HepG2 (cell line): ENCODE data around the gene RHOV. TPM values are rescaled to one million over a fixed set of nuclear protein-coding genes. Genes with fewer than 3 reads are reported as not detected.

Source experiments
- MED8 ChIP-seq: sonication (generic); formaldehyde crosslinking; IDR thresholded peaks from 2 replicates; pipeline ENCODE4 v1.8.1; 2023; ENCODE audit warnings: mild to moderate bottlenecking, missing genetic modification reagents; ENCODE audit not compliant: insufficient replicate concordance
- THAP11 ChIP-seq: IDR thresholded peaks from 2 replicates; pipeline ENCODE4 v1.6.1; 2016; ENCODE audit warnings: missing biosample characterization, missing genetic modification reagents
- ZNF75D ChIP-seq: sonication (generic); formaldehyde crosslinking; IDR thresholded peaks from 2 replicates; pipeline ENCODE4 v1.8.1; 2023; ENCODE audit warnings: missing genetic modification reagents, mild to moderate bottlenecking, borderline replicate concordance
- ZZZ3 ChIP-seq: sonication (generic); formaldehyde crosslinking; IDR thresholded peaks from 2 replicates; pipeline ENCODE4 v1.4.0; 2020; ENCODE audit warnings: missing genetic modification reagents, mild to moderate bottlenecking, borderline replicate concordance
- polyA plus RNA-seq, 8 experiments: library from polyadenylated mRNA; depleted of rRNA in 3 of 8; stranded (reverse) in 7 of 8; unstranded in 1 of 8; fragments of >200 nt; fragmentation: Illumina TruSeq in 4 of 8; extraction: Trizol in 4 of 8; gene quantifications; 2 replicates each; pipeline versions ENCODE4 v1.2.1 to v1.2.3, GENCODE V29; 2011 to 2016; ENCODE audit warnings: low read depth in 4 of 8, missing spikeins in 1 of 8, mixed read lengths in 1 of 8; ENCODE audit not compliant: insufficient read depth in 1 of 8
- total RNA-seq, 5 experiments: library from RNA; depleted of rRNA; stranded (reverse); fragments of >200 nt; fragmentation: Illumina TruSeq; extraction: Trizol; gene quantifications; 2 replicates each; pipeline ENCODE4 v1.2.3, GENCODE V29; 2016; ENCODE audit warnings: low read depth in 1 of 5
- TF ChIP-seq, protein P1 (sequence below): sonication (generic); formaldehyde crosslinking; IDR thresholded peaks from 2 replicates; pipeline ENCODE4 v1.4.0; 2020; ENCODE audit warnings: mild to moderate bottlenecking, low read depth, missing genetic modification reagents
- TF ChIP-seq, protein P2 (sequence below), 2 experiments: sonication (generic) in 1 of 2; formaldehyde crosslinking in 1 of 2; IDR thresholded peaks; 2 replicates each; pipeline versions ENCODE4 v1.4.0 to v1.6.1; 2016 to 2020; ENCODE audit warnings: borderline replicate concordance in 1 of 2, low read depth in 1 of 2, mild to moderate bottlenecking in 1 of 2, missing genetic modification reagents in 1 of 2
- TF ChIP-seq, protein P3 (sequence below): sonication (generic); formaldehyde crosslinking; IDR thresholded peaks from 2 replicates; pipeline ENCODE4 v1.4.0; 2020; ENCODE audit warnings: missing genetic modification reagents
- TF ChIP-seq, protein P4 (sequence below): sonication (generic); formaldehyde crosslinking; IDR thresholded peaks from 2 replicates; pipeline ENCODE4 v1.5.0; 2020; ENCODE audit warnings: missing genetic modification reagents, mild to moderate bottlenecking, borderline replicate concordance
- TF ChIP-seq, protein P5 (sequence below): IDR thresholded peaks from 2 replicates; pipeline ENCODE4 v1.6.1; 2016; ENCODE audit warnings: low read depth
- TF ChIP-seq, protein P6 (sequence below): sonication (generic); formaldehyde crosslinking; IDR thresholded peaks from 2 replicates; pipeline ENCODE4 v1.8.0; 2022; ENCODE audit warnings: missing genetic modification reagents, mild to moderate bottlenecking, moderate library complexity, borderline replicate concordance

Gene RHOV
- total and polyA plus RNA-seq, 2 of the 13 experiments (the other 11 are each of a cell fraction or from before 2014, with no cell fraction given) = 0.17 to 0.18 TPM

DNA sequence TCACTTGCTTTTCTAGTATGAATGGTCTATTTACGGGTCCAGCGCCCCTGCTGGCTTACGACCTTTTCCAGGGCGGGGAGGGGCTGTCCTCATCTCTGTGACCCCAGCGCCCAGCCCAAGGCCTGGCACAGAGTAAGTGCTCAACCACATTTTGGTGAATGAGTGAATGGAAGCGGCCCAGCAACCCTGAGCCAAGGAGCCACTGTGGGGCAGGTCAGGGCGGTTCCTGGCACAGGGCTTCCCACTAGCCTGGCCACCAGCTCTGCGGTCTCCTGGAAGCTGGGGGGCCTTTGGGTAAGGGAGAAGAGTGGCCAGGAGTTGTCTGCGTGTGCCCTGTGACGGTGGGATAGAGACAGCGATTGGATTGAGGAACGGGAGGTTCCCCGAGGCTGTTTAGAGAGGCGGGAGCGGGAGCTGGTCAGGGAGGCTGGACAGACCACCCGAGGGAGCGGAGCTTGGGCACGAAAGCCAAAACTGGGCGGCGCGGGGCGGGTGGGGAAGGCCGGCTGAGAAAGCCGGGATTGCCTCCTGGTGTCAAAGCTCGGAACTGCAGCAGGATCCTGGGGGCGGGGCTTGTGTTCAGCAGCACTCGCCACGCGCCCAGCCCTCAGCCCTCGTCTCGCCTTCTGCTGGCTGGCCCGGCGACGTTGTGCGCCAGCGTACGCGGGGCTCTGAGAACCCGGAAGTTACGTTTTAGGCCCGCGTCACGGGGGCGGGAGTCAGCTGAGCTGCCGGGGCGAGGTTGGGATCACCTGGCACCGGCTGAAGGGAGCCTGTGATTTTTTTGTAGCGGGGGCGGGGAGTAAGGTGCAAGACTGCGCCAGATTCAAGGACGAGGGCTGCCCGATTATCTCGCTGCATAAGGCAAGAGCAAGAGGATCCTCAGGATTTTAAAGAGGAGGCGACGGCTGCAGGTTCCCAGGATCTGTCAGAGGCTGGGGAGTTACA lies 20.0 kb upstream of the RHOV start, which contains the start of gene VPS18 (continued):
- TF ChIP-seq, protein P1, sequence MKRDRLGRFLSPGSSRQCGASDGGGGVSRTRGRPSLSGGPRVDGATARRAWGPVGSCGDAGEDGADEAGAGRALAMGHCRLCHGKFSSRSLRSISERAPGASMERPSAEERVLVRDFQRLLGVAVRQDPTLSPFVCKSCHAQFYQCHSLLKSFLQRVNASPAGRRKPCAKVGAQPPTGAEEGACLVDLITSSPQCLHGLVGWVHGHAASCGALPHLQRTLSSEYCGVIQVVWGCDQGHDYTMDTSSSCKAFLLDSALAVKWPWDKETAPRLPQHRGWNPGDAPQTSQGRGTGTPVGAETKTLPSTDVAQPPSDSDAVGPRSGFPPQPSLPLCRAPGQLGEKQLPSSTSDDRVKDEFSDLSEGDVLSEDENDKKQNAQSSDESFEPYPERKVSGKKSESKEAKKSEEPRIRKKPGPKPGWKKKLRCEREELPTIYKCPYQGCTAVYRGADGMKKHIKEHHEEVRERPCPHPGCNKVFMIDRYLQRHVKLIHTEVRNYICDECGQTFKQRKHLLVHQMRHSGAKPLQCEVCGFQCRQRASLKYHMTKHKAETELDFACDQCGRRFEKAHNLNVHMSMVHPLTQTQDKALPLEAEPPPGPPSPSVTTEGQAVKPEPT (CRISPR knock-in tag) = no peak
- TF ChIP-seq ZNF75D (CRISPR knock-in tag) (no peak), THAP11 (CRISPR knock-in tag) (peak; percentile 89), MED8 (CRISPR knock-in tag) (no peak), ZZZ3 (CRISPR knock-in tag) (0 out of 2 replicates have a peak, but pooled peaks have one; percentile 31)
- TF ChIP-seq, protein P2, sequence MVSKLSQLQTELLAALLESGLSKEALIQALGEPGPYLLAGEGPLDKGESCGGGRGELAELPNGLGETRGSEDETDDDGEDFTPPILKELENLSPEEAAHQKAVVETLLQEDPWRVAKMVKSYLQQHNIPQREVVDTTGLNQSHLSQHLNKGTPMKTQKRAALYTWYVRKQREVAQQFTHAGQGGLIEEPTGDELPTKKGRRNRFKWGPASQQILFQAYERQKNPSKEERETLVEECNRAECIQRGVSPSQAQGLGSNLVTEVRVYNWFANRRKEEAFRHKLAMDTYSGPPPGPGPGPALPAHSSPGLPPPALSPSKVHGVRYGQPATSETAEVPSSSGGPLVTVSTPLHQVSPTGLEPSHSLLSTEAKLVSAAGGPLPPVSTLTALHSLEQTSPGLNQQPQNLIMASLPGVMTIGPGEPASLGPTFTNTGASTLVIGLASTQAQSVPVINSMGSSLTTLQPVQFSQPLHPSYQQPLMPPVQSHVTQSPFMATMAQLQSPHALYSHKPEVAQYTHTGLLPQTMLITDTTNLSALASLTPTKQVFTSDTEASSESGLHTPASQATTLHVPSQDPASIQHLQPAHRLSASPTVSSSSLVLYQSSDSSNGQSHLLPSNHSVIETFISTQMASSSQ (IDR thresholded peaks at IDR 0.05; ENCODE audit: low read depth) = 0 out of 2 replicates have a peak, but pooled peaks have one; percentile 2
- TF ChIP-seq, protein P2 (CRISPR knock-in tag; IDR thresholded peaks at IDR 0.05; ENCODE audit: borderline replicate concordance) = no peak
- TF ChIP-seq, protein P3, sequence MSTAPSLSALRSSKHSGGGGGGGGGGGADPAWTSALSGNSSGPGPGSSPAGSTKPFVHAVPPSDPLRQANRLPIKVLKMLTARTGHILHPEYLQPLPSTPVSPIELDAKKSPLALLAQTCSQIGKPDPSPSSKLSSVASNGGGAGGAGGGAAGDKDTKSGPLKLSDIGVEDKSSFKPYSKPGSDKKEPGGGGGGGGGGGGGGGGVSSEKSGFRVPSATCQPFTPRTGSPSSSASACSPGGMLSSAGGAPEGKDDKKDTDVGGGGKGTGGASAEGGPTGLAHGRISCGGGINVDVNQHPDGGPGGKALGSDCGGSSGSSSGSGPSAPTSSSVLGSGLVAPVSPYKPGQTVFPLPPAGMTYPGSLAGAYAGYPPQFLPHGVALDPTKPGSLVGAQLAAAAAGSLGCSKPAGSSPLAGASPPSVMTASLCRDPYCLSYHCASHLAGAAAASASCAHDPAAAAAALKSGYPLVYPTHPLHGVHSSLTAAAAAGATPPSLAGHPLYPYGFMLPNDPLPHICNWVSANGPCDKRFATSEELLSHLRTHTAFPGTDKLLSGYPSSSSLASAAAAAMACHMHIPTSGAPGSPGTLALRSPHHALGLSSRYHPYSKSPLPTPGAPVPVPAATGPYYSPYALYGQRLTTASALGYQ (CRISPR knock-in tag) = no peak; the same call in 1 of the 2 replicates
- TF ChIP-seq, protein P4, sequence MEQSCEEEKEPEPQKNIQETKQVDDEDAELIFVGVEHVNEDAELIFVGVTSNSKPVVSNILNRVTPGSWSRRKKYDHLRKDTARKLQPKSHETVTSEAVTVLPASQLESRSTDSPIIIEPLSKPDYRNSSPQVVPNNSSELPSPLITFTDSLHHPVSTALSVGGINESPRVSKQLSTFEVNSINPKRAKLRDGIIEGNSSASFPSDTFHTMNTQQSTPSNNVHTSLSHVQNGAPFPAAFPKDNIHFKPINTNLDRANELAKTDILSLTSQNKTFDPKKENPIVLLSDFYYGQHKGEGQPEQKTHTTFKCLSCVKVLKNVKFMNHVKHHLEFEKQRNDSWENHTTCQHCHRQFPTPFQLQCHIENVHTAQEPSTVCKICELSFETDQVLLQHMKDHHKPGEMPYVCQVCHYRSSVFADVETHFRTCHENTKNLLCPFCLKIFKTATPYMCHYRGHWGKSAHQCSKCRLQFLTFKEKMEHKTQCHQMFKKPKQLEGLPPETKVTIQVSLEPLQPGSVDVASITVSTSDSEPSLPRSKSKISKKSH (CRISPR knock-in tag) = peak; percentile 40; the same call in 1 of the 2 replicates
- TF ChIP-seq, protein P5, sequence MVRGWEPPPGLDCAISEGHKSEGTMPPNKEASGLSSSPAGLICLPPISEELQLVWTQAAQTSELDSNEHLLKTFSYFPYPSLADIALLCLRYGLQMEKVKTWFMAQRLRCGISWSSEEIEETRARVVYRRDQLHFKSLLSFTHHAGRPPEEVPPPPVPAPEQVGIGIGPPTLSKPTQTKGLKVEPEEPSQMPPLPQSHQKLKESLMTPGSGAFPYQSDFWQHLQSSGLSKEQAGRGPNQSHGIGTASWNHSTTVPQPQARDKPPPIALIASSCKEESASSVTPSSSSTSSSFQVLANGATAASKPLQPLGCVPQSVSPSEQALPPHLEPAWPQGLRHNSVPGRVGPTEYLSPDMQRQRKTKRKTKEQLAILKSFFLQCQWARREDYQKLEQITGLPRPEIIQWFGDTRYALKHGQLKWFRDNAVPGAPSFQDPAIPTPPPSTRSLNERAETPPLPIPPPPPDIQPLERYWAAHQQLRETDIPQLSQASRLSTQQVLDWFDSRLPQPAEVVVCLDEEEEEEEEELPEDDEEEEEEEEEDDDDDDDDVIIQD (CRISPR knock-in tag) = no peak
- TF ChIP-seq, protein P6, sequence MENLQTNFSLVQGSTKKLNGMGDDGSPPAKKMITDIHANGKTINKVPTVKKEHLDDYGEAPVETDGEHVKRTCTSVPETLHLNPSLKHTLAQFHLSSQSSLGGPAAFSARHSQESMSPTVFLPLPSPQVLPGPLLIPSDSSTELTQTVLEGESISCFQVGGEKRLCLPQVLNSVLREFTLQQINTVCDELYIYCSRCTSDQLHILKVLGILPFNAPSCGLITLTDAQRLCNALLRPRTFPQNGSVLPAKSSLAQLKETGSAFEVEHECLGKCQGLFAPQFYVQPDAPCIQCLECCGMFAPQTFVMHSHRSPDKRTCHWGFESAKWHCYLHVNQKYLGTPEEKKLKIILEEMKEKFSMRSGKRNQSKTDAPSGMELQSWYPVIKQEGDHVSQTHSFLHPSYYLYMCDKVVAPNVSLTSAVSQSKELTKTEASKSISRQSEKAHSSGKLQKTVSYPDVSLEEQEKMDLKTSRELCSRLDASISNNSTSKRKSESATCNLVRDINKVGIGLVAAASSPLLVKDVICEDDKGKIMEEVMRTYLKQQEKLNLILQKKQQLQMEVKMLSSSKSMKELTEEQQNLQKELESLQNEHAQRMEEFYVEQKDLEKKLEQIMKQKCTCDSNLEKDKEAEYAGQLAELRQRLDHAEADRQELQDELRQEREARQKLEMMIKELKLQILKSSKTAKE = no peak
